Epithelial cell of esophagus (primary cell): Measurements from ENCODE around the gene MAMSTR.
A peak's percentile ranks its signal among the peaks of the same experiment; 100 is the strongest.
"Not testable (repeated sequence)": the region's sequence is repeated elsewhere in the genome, so short reads cannot be mapped to it uniquely, and the experiment has no call there.

Experiments
- DNase-seq: peaks from one replicate; pipeline ENCODE4 v3.0.0; 2010; ENCODE audit warnings: low read depth
- H3K4me3 ChIP-seq: 2 replicates; pipeline ENCODE4 v1.5.1; 2011; ENCODE audit warnings: mild to moderate bottlenecking, low read length, control low read depth
- TF ChIP-seq, protein P1 (sequence below): IDR thresholded peaks from 2 replicates; pipeline ENCODE4 v1.5.1; 2011; ENCODE audit warnings: low read depth, mild to moderate bottlenecking, low read length, control low read depth, inconsistent platforms; ENCODE audit not compliant: insufficient read depth; ENCODE audit errors: missing control alignments

Gene MAMSTR

DNA sequence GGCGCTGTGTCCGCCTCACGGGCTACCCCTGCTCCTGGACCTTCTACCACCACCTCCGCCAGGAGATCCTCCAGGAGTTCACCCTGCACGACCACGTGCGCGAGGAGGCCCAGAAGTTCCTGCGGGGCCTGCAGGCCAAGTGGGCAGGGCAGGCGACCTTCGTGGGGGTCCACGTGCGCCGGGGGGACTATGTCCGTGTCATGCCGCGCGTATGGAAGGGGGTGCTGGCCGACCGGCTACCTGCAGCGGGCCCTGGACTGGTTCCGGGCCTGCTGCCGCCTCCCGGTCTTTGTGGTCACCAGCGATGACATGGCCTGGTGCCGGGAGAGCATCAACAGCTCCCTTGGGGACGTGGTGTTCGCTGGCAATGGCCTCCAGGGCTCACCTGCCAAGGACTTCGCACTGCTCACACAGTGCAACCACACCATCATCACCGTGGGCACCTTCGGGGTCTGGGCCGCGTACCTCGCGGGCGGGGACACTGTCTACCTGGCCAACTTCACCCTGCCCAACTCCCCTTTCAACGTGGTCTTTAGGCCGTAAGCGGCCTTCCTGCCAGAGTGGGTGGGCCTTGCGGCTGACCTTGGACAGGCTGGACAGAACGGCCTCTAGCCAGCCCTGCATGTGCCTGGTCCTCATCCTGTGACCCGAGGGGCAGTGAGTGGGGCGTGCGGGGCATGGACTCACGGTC lies 38.9 kb downstream of the MAMSTR start:
- TF ChIP-seq, protein P1, sequence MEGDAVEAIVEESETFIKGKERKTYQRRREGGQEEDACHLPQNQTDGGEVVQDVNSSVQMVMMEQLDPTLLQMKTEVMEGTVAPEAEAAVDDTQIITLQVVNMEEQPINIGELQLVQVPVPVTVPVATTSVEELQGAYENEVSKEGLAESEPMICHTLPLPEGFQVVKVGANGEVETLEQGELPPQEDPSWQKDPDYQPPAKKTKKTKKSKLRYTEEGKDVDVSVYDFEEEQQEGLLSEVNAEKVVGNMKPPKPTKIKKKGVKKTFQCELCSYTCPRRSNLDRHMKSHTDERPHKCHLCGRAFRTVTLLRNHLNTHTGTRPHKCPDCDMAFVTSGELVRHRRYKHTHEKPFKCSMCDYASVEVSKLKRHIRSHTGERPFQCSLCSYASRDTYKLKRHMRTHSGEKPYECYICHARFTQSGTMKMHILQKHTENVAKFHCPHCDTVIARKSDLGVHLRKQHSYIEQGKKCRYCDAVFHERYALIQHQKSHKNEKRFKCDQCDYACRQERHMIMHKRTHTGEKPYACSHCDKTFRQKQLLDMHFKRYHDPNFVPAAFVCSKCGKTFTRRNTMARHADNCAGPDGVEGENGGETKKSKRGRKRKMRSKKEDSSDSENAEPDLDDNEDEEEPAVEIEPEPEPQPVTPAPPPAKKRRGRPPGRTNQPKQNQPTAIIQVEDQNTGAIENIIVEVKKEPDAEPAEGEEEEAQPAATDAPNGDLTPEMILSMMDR, result no peak
- H3K4me3 ChIP-seq, result no peak overlapping the region
- no peak for DNase-seq

DNA sequence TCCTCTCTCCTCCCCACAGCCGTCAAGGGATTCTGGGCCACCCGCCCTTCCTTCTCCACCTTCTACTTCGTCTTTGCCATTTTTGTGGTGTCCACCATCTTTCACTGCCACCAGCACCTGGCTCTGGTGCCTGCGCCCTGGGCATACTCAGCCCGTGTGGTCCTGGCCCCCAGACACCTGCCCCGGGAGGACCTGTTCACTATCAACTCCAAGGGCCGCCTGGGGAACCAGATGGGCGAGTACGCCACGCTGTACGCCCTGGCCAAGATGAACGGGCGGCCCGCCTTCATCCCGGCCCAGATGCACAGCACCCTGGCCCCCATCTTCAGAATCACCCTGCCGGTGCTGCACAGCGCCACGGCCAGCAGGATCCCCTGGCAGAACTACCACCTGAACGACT lies 39.5 kb downstream of the MAMSTR start:
- H3K4me3 ChIP-seq, DNase-seq: not testable (repeated sequence)

DNA sequence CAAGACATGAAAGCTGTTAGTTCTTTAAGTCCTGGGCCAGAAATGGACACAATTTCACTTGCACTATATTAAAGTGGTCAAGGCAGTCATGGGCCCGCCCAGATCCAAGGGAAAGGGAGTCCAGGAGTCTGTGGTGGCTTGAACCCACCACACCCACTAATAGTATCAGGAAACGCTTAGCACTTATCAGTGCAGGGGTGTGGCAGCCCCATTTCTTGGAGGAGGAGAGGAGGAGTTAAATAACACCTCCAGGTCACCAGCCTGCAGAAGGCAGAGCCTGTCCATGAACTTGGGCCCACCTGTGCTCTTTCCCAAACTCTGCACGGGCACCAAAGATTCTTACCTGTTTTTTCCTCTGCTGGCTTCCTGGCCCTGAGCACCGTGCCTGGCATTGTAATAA lies 41.3 kb downstream of the MAMSTR start:
- TF ChIP-seq, protein P1, result no peak
- H3K4me3 ChIP-seq, result no peak overlapping the region
- DNase-seq, result peak; percentile 23

DNA sequence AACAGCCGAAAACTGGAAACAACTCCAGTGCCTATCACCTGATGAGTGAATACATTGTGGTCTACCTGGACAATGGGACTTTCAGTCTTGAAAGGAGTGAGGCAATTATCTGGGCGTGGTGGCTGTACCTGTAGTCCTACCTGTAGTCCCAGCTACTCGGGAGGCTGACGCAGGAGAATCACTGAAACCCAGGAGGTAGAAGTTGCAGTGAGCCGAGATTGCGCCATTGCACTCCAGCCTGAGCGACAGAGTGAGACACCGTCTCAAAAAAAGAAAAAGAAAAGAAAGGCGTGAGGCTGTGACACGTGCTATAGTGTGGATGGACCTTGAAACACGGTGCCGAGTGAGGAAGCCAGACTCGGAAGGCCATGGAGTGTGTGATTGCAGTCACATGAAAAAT lies 42.6 kb downstream of the MAMSTR start:
- peak; percentile 92 for DNase-seq
- H3K4me3 ChIP-seq, result no peak overlapping the region
- TF ChIP-seq, protein P1, result no peak

DNA sequence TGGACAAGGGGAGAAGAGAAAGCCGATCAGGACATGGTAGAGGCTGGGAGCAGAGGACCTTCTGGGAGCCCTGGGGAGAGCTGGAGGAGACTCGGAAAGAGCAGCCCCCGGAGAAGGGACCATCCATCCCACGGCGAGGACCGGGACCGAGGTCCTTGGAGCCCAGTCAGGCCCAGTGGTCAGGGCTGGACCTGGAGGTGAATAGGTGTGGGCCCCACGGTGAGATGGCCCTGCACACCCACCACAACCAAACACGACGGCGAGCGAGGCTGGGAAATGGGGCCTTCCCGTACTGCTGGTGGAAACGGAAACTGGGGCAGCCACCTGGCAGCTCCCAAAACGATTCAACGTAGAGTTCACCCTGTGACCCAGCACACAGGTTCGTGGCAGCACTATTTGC lies 43.0 kb downstream of the MAMSTR start:
- DNase-seq, result no peak
- H3K4me3 ChIP-seq, result no peak overlapping the region
- TF ChIP-seq, protein P1, result no peak

DNA sequence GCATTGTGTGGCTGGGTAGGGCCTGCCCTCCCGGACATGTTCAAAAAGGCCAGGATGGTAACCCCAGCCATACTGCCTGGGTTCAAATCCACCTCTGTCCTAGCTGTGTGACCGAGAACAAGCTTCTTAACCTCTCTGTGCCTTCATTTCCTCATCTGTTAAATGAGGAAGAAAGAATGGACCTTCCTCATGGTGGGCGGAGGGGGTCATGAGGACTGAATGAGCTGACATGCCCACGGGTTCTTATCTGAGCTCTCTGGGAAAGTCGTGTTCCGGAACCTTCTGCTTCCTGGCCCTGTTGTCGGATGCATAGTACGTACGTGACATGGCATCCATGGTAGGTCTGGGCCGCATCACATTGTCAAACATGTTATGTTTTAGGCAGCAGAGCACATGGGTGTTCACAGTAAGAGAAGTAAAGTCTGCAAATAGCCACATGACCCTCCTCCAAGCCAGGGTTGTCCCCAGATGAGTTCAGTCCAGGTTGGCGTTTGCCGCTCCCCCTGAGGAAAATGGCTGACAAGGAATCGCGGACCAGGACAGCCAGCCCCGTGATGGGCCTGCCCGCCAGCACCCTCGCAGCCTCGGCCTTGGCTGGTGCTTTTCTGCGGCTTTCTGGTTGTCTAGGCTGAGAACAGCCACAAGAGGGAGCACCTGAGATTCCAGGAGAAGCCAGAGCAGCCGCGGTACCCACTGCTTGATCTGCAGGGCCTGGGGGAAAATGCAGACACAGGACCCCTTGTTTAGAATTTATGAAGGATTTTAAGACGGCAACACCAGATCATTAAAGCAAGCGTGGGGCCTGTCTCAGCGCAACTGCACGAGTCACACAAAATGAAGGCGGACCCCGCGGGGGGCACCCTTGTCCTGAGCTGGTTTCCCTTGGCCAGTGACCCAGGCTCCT lies 44.4 kb downstream of the MAMSTR start:
- no peak overlapping the region for H3K4me3 ChIP-seq
- DNase-seq, result peak; percentile 80
- TF ChIP-seq, protein P1, result peak; percentile 93

DNA sequence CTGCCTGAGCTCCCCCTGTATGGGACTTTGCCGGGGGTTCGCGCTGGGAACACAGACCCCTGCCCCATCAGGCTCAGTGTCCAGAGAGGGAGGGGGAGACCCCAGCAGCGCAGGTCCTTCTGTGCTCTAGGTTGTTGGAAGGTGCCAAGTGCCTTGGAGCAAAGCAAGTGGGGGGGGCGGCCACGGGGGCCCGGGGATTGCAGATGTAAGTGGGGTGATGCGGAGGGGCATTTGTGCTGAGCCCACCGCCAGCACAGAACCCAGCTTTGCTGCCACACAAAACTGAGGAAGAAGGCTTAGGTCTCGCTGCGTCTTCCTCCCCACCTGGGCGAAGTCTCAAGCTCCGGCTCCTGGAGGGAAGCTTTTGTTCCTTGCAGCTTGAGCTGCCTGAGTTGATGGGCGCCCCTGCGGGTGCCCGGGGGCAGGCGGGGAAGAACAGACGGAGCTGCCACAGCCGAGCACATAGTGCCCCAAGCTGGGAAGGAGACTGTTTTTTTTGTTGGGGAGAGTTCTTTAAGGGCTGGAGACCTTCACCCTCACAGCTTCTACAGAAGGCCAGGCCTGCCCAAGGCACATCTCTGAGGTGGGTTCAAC lies 45.2 kb downstream of the MAMSTR start:
- no peak overlapping the region for H3K4me3 ChIP-seq
- no peak for DNase-seq
- TF ChIP-seq, protein P1, result no peak
